Measurements from ENCODE around the gene SH3TC2.

The SH3TC2 gene

GRCh38 chr5:148969291-148969690 is 93.6 kb downstream of the SH3TC2 start:
- DNase-seq (ENCODE audit: low read depth) = no peak

- no peak for DNase-seq (ENCODE audit: low read depth)
These were observed 94.6 kb downstream of the SH3TC2 start for GRCh38 chr5:148968311-148968710.

GRCh38 chr5:148967783-148968182 is 95.1 kb downstream of the SH3TC2 start:
- DNase-seq (ENCODE audit: low read depth) = no peak

- no peak for DNase-seq (ENCODE audit: low read depth)
These were observed 95.9 kb downstream of the SH3TC2 start for GRCh38 chr5:148966938-148967337.

GRCh38 chr5:148966348-148966747 is 96.5 kb downstream of the SH3TC2 start:
- no peak for DNase-seq (ENCODE audit: low read depth)

GRCh38 chr5:148965511-148966265 is 97.2 kb downstream of the SH3TC2 start:
- DNase-seq (ENCODE audit: low read depth) = no peak

GRCh38 chr5:148963664-148964063 is 99.2 kb downstream of the SH3TC2 start:
- DNase-seq (ENCODE audit: low read depth) = no peak

GRCh38 chr5:148962761-148963324 is 100.0 kb downstream of the SH3TC2 start:
- DNase-seq (ENCODE audit: low read depth) = no peak

GRCh38 chr5:148962200-148962550 is 100.7 kb downstream of the SH3TC2 start:
- DNase-seq (ENCODE audit: low read depth) = no peak

- no peak for DNase-seq (ENCODE audit: low read depth)
These were observed 101.3 kb downstream of the SH3TC2 start for GRCh38 chr5:148961261-148962199.

- DNase-seq (ENCODE audit: low read depth) = no peak
These were observed 102.6 kb downstream of the SH3TC2 start for GRCh38 chr5:148960070-148960769.

GRCh38 chr5:148957591-148958202 is 105.2 kb downstream of the SH3TC2 start:
- peak; percentile 16 for DNase-seq (ENCODE audit: low read depth)

- no peak for DNase-seq (ENCODE audit: low read depth)
These were observed 106.1 kb downstream of the SH3TC2 start for GRCh38 chr5:148956477-148957385.

Measured in activated T-cell treated with anti-CD3 and anti-CD28 coated beads for 24 hours (primary cell).